Neuronal stem cell (in vitro differentiated cells): ENCODE results near the gene OR6B1.
"Not testable (repeated sequence)": the region's sequence is repeated elsewhere in the genome, so short reads cannot be mapped to it uniquely, and the experiment has no call there.

Experiments used
- DNase-seq: peaks from one replicate; pipeline ENCODE4 v3.0.0-alpha.2; 2013; ENCODE audit warnings: low spot score
- H2AFZ ChIP-seq: one replicate; pipeline ENCODE4 v1.6.1; 2013; ENCODE audit warnings: mild to moderate bottlenecking, low read length, inconsistent platforms
- H2AK5ac ChIP-seq: 2 replicates; pipeline ENCODE4 v1.6.1; 2013; ENCODE audit warnings: low read depth, mild to moderate bottlenecking, inconsistent platforms, low read length, moderate library complexity, mixed read lengths
- H2BK120ac ChIP-seq: 2 replicates; pipeline ENCODE4 v1.6.1; 2013; ENCODE audit warnings: low read depth, mild to moderate bottlenecking, inconsistent platforms, low read length, moderate library complexity, mixed read lengths
- H2BK12ac ChIP-seq: one replicate; pipeline ENCODE4 v1.6.1; 2013; ENCODE audit warnings: low read length, inconsistent platforms
- H2BK15ac ChIP-seq: 2 replicates; pipeline ENCODE4 v1.6.1; 2013; ENCODE audit warnings: mild to moderate bottlenecking, low read length, inconsistent platforms, mixed read lengths
- H2BK5ac ChIP-seq: one replicate; pipeline ENCODE4 v1.6.1; 2013; ENCODE audit warnings: inconsistent platforms, mild to moderate bottlenecking, low read length, moderate library complexity
- H3K14ac ChIP-seq: one replicate; pipeline ENCODE4 v1.6.1; 2013; ENCODE audit warnings: low read length, inconsistent platforms
- H3K18ac ChIP-seq: 2 replicates; pipeline ENCODE4 v1.6.1; 2013; ENCODE audit warnings: low read length, inconsistent platforms
- H3K23ac ChIP-seq: 2 replicates; pipeline ENCODE4 v1.6.1; 2013; ENCODE audit warnings: low read depth, mild to moderate bottlenecking, mixed read lengths, low read length, inconsistent platforms; ENCODE audit not compliant: poor library complexity
- H3K27ac ChIP-seq: replicated peaks from 3 replicates; pipeline ENCODE4 v1.5.1; 2013; ENCODE audit warnings: low read length, inconsistent platforms
- H3K27me3 ChIP-seq, 3 experiments: 2 replicates each; pipeline ENCODE4 v1.6.1; 2013; ENCODE audit warnings: low read length in 3 of 3, mild to moderate bottlenecking in 2 of 3, inconsistent platforms in 1 of 3, low read depth in 1 of 3, mixed read lengths in 1 of 3, moderate library complexity in 1 of 3; ENCODE audit not compliant: control insufficient read depth in 3 of 3, insufficient read depth in 3 of 3
- H3K36me3 ChIP-seq, 2 donors: replicated peaks in 1 of 2; 2 replicates each; pipeline ENCODE4 v1.6.1; 2013; ENCODE audit warnings: low read length in 2 of 2; ENCODE audit not compliant: control insufficient read depth in 2 of 2, insufficient read depth in 2 of 2
- H3K4ac ChIP-seq: 2 replicates; pipeline ENCODE4 v1.6.1; 2013; ENCODE audit warnings: inconsistent platforms, mild to moderate bottlenecking, low read length, moderate library complexity
- H3K4me1 ChIP-seq, 2 donors: 1 replicate in 1 of 2; 2 replicates in 1 of 2; pipeline ENCODE4 v1.6.1; 2013; ENCODE audit warnings: low read length in 2 of 2, low read depth in 1 of 2; ENCODE audit not compliant: control insufficient read depth in 2 of 2, insufficient read depth in 1 of 2
- H3K4me2 ChIP-seq: one replicate; pipeline ENCODE4 v1.6.1; 2013; ENCODE audit warnings: mild to moderate bottlenecking, low read length, inconsistent platforms; ENCODE audit not compliant: insufficient read depth, poor library complexity, severe bottlenecking
- H3K4me3 ChIP-seq, 2 donors: 2 replicates each; pipeline ENCODE4 v1.5.1; 2013; ENCODE audit warnings: low read length in 2 of 2, mild to moderate bottlenecking in 2 of 2, inconsistent platforms in 1 of 2, moderate library complexity in 1 of 2
- H3K79me1 ChIP-seq: one replicate; pipeline ENCODE4 v1.6.1; 2013; ENCODE audit warnings: low read depth, mild to moderate bottlenecking, inconsistent platforms, low read length, moderate library complexity
- H3K9ac ChIP-seq: one replicate; pipeline ENCODE4 v1.6.1; 2013; ENCODE audit warnings: mild to moderate bottlenecking, low read depth, low read length, inconsistent platforms; ENCODE audit not compliant: poor library complexity
- H3K9me3 ChIP-seq, 2 donors: replicated peaks in 1 of 2; 2 replicates each; pipeline versions ENCODE3 to v1.6.1; 2013; ENCODE audit warnings: low read length in 2 of 2, mild to moderate bottlenecking in 2 of 2, inconsistent platforms in 1 of 2, low read depth in 1 of 2, mixed read lengths in 1 of 2, moderate library complexity in 1 of 2; ENCODE audit not compliant: control insufficient read depth in 2 of 2, insufficient read depth in 1 of 2
- H4K8ac ChIP-seq: one replicate; pipeline ENCODE4 v1.6.1; 2013; ENCODE audit warnings: low read depth, mild to moderate bottlenecking, inconsistent platforms, low read length, moderate library complexity
- H4K91ac ChIP-seq: one replicate; pipeline ENCODE4 v1.6.1; 2013; ENCODE audit warnings: low read length, low read depth, mild to moderate bottlenecking, inconsistent platforms; ENCODE audit not compliant: poor library complexity
- WGBS, 2 donors: extraction: QIAGEN DNeasy Blood & Tissue Kit; methylation state at CpG; one replicate each; pipeline ENCODE4 v1.1.7; 2013; ENCODE audit warnings: missing lambda C conversion rate in 2 of 2, mixed read lengths in 1 of 2; ENCODE audit not compliant: insufficient read length in 2 of 2, insufficient replicate concordance in 1 of 2; ENCODE audit errors: extremely low coverage in 2 of 2; 5-methylcytosine and 5-hydroxymethylcytosine counted together

The OR6B1 gene

DNA sequence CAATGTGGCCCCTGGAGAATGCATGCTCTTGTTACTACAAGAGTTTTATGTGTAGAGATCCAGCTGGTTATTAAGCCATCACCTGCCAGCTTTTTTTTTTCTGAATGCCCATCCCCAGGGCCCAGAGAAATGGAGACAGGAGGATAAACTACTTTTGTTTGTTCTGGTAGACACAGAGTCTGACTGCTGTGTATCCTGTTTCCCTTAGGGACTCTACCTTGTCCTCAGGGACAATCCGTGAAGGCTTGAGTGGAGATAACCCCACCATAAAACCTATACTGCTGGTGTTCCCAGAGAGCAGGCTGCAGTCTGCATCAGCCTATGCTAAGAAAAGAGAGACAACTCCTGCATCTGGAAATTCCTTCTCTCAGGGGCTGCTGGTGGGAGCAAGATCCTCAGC is 48.5 kb downstream of the OR6B1 start, which contains the start of gene OR2A5:
TSS of gene OR2A5 (plus strand) at position 301 of the 400 bp plus-strand sequence. CDS start 1,454 bp downstream, outside the sequence.
- H2AFZ ChIP-seq, result no peak within 1 kb of the TSS
- no peak within 1 kb of the TSS for H2BK12ac ChIP-seq
- H3K79me1 ChIP-seq, result no peaks in the 10 kb centered on the region
- H3K27me3 ChIP-seq, result no peaks in the 10 kb centered on the region
- no peak within 1 kb of the TSS for H3K4me3 ChIP-seq
- H3K9ac ChIP-seq, result no peak within 1 kb of the TSS
- no peaks in the 10 kb centered on the region for H3K9me3 ChIP-seq
- H4K8ac ChIP-seq, result no peak within 1 kb of the TSS
- no peak within 1 kb of the TSS for H3K14ac ChIP-seq
- no peak within 1 kb of the TSS for H2BK5ac ChIP-seq
- no peak within 1 kb of the TSS for H3K23ac ChIP-seq
- no peaks in the 10 kb centered on the region for H3K36me3 ChIP-seq
- WGBS, 2 donors, result no CpG with 5 or more reads among the region's 1 CpG
- H3K4ac ChIP-seq, result no peak within 1 kb of the TSS
- no peak within 1 kb of the TSS for H3K4me2 ChIP-seq
- no peak for DNase-seq
- H2BK15ac ChIP-seq, result no peak within 1 kb of the TSS
- no peak within 1 kb of the TSS for H3K27ac ChIP-seq
- H4K91ac ChIP-seq, result no peak within 1 kb of the TSS
- no peak within 1 kb of the TSS for H3K18ac ChIP-seq
- H2AK5ac ChIP-seq, result no peak within 1 kb of the TSS
- no peak within 1 kb of the TSS for H2BK120ac ChIP-seq
- no peaks in the 10 kb centered on the region for H3K4me1 ChIP-seq

DNA sequence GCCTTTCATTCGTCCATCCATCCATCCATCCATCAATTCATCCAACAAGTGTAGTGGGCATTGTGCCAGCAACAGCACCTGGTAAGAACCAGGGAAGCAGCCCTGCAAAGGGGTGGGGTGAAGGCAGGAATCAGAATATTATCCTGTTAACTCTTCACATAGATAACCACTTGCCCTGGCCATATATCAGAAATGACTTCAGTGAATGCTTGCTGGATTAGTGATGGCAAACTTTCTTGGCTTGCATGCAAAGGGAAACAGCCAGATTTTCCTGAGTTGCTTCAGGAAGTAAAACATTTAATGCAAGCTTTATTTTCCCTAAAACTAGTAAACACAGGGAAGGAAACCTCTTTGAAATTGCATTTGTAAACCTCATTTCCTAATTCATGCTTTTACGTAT is 49.4 kb downstream of the OR6B1 start:
- Histone ChIP-seq H2BK120ac (no peak overlapping the region), H2BK15ac (no peak overlapping the region), H3K4me1 (no peaks in the 10 kb centered on the region), H2AFZ (no peak overlapping the region), H2AK5ac (no peak overlapping the region), H3K4ac (no peak overlapping the region), H3K4me3 (no peak overlapping the region), H4K8ac (no peak overlapping the region), H3K79me1 (no peaks in the 10 kb centered on the region), H3K4me2 (no peak overlapping the region), H3K23ac (no peak overlapping the region), H2BK12ac (no peak overlapping the region), H4K91ac (no peak overlapping the region), H3K27ac (no peak overlapping the region), H3K9me3 (no peaks in the 10 kb centered on the region), H3K27me3 (no peaks in the 10 kb centered on the region), H3K9ac (no peak overlapping the region), H2BK5ac (no peak overlapping the region), H3K14ac (no peak overlapping the region), H3K18ac (no peak overlapping the region), H3K36me3 (no peaks in the 10 kb centered on the region)
- no peak for DNase-seq
- WGBS, 2 donors, result no CpG with 5 or more reads among the region's 2 CpGs

DNA sequence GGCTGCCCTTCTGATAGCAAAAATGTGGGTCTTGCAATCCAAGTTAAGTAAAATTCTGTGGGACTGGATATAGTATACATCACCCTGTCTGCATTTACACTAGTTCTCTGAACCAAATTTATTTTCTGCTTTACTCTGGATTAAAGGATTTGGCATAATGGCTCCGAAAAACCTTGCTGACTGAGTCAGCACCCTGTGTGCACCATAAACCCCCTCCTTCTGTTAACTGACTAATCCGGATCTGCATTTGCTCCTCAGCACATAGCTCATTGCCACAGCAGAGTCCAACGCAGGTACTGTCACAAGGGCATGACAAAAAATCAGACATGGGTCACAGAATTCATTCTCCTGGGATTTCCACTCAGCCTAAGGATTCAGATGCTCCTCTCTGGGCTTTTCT is 50.0 kb downstream of the OR6B1 start:
- Histone ChIP-seq H3K18ac (no peak overlapping the region), H2AK5ac (no peak overlapping the region), H3K4me2 (no peak overlapping the region), H3K79me1 (no peaks in the 10 kb centered on the region), H3K27ac (no peak overlapping the region), H3K27me3 (no peaks in the 10 kb centered on the region), H2BK5ac (no peak overlapping the region), H4K8ac (no peak overlapping the region), H2BK12ac (no peak overlapping the region), H2BK120ac (no peak overlapping the region), H3K9ac (no peak overlapping the region), H3K4me3 (no peak overlapping the region), H2BK15ac (no peak overlapping the region), H2AFZ (no peak overlapping the region), H3K4ac (no peak overlapping the region), H3K36me3 (no peaks in the 10 kb centered on the region), H4K91ac (no peak overlapping the region), H3K14ac (no peak overlapping the region), H3K9me3 (no peaks in the 10 kb centered on the region), H3K23ac (no peak overlapping the region), H3K4me1 (no peaks in the 10 kb centered on the region)
- whole genome bisulfite sequencing, 2 donors, result no CpG with 5 or more reads among the region's 3 CpGs
- no peak for DNase-seq

DNA sequence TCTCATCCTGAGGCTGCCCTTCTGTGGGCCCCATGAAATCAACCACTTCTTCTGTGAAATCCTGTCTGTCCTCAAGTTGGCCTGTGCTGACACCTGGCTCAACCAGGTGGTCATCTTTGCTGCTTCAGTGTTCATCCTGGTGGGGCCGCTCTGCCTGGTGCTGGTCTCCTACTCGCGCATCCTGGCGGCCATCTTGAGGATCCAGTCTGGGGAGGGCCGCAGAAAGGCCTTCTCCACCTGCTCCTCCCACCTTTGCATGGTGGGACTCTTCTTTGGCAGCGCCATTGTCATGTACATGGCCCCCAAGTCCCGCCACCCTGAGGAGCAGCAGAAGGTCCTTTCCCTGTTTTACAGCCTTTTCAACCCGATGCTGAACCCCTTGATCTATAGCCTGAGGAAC is 50.8 kb downstream of the OR6B1 start:
- H2AK5ac ChIP-seq, H3K27ac ChIP-seq, H3K18ac ChIP-seq, H3K4me3 ChIP-seq, DNase-seq, H3K14ac ChIP-seq, H3K27me3 ChIP-seq, H3K4ac ChIP-seq, H4K8ac ChIP-seq, H2BK5ac ChIP-seq, H4K91ac ChIP-seq, H3K9me3 ChIP-seq, H3K23ac ChIP-seq, H3K4me1 ChIP-seq, H3K79me1 ChIP-seq, H2BK15ac ChIP-seq, H3K36me3 ChIP-seq, H2BK12ac ChIP-seq, H2AFZ ChIP-seq, H3K9ac ChIP-seq, H3K4me2 ChIP-seq, H2BK120ac ChIP-seq: not testable (repeated sequence)
- no CpG with 5 or more reads among the region's 8 CpGs for WGBS, 2 donors
